Liver (tissue), 3 donors: ENCODE data around the gene TMEFF1.

ENCODE experiments used
- CTCF ChIP-seq: fragments of 150-350 bp; IDR thresholded peaks from 2 replicates; pipeline ENCODE4 v1.5.1; 2017; ENCODE audit warnings: improper control_type of control experiment, low read depth, low read length; ENCODE audit not compliant: missing input control
- RAD21 ChIP-seq, 2 donors: IDR thresholded peaks; 2 replicates each; pipeline ENCODE4 v1.6.1; 2016; ENCODE audit warnings: antibody characterized with exemption in 2 of 2, mild to moderate bottlenecking in 2 of 2
- YY1 ChIP-seq: IDR thresholded peaks from 2 replicates; pipeline ENCODE4 v1.6.1; 2016; ENCODE audit warnings: antibody characterized with exemption, mild to moderate bottlenecking
- TF ChIP-seq, protein P1 (sequence below): IDR thresholded peaks from 2 replicates; pipeline ENCODE4 v1.6.1; 2016; ENCODE audit warnings: antibody characterized with exemption
- TF ChIP-seq, protein P2 (sequence below): IDR thresholded peaks from 2 replicates; pipeline ENCODE4 v1.6.1; 2016; ENCODE audit warnings: antibody characterized with exemption
- donor health status: healthy.
- donor health status: healthy.

DNA sequence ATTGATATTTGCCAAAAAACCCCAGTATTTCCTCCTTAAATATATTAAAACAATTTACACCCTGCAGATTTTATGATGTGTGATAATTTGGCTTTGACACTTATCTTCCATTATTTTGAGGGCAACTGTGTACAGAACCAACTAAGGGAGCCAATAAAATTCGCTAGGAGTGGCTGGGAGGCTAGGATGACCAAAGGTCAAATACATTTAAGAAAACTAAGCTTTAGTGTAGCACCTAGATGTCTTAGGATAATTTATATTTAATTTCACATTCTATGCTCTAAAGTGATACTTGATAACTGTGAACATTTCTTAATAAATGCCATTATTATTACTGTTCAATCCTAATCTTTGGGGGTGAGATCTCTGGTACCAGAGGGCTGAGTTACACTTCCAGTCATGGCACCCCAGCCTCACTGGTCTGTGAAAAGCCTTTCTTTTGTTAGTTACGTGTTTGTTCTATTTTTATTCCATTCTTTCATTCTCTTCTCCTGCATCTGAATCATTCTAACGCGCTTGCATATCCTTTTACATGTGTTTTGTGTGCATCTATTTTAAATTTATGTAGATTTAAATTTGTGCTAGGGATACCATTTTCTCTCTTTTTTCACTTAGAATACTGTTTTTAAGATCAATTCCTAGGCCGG is 26.9 kb upstream of the TMEFF1 start:
- TF ChIP-seq CTCF, result no peak
- TF ChIP-seq, protein P1, sequence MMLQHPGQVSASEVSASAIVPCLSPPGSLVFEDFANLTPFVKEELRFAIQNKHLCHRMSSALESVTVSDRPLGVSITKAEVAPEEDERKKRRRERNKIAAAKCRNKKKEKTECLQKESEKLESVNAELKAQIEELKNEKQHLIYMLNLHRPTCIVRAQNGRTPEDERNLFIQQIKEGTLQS, result no peak
- TF ChIP-seq YY1, result no peak
- no peak for TF ChIP-seq RAD21 (IDR thresholded peaks at IDR 0.05)
- TF ChIP-seq, protein P2, sequence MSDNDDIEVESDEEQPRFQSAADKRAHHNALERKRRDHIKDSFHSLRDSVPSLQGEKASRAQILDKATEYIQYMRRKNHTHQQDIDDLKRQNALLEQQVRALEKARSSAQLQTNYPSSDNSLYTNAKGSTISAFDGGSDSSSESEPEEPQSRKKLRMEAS, result no peak
